Stomach smooth muscle (tissue), 2 donors: ENCODE measurements around the gene C4orf54.

ENCODE experiments used
- H3K27ac ChIP-seq: one replicate; pipeline ENCODE4 v1.7.0; 2013; ENCODE audit warnings: mild to moderate bottlenecking, low read length, inconsistent platforms
- H3K27me3 ChIP-seq, 2 donors: one replicate each; pipeline ENCODE4 v1.7.0; 2013; ENCODE audit warnings: low read length in 2 of 2; ENCODE audit not compliant: insufficient read depth in 2 of 2, control insufficient read depth in 1 of 2
- H3K36me3 ChIP-seq, 2 donors: one replicate each; pipeline ENCODE4 v1.7.0; 2013; ENCODE audit warnings: low read length in 2 of 2; ENCODE audit not compliant: control insufficient read depth in 2 of 2, insufficient read depth in 2 of 2
- H3K4me1 ChIP-seq: one replicate; pipeline ENCODE4 v1.7.0; 2013; ENCODE audit warnings: low read length; ENCODE audit not compliant: control insufficient read depth, insufficient read depth
- H3K4me3 ChIP-seq, 2 donors: one replicate each; pipeline ENCODE4 v1.7.0; 2013; ENCODE audit warnings: low read length in 2 of 2
- H3K9ac ChIP-seq, 2 donors: one replicate each; pipeline ENCODE4 v1.7.0; 2013; ENCODE audit warnings: low read length in 2 of 2, mild to moderate bottlenecking in 1 of 2
- H3K9me3 ChIP-seq, 2 donors: one replicate each; pipeline ENCODE4 v1.7.0; 2013; ENCODE audit warnings: low read length in 2 of 2; ENCODE audit not compliant: control insufficient read depth in 2 of 2
- donor health status: healthy.
- donor health status: Pancreatic carcinoma.

Gene C4orf54

DNA sequence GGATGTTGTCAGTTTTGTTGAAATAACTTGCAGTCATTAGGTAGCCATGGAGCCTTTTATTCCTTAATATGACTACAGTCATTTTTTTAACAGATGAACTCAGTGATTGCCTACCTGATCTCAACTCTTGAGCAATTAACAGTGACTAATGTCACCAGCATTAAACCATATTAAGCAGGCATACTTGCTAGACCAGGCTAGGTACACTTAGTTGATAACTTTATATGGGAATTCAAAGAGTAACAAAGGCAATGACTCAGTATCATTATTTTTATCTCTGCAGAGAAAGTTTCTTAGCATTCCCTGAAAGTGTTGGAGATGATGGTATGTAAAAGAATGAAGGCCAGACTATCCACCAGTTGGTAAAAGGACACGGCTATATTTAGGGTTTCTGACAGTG, at the start of gene C4orf54:
Gene C4orf54 (minus strand): TSS at position 31 of the 400 bp plus-strand sequence. CDS start 3,180 bp downstream, outside the sequence.
- H3K4me3 ChIP-seq: no peak within 1 kb of the TSS
- peaks cover 4% of the 10 kb centered on the region for H3K4me1 ChIP-seq
- H3K9me3 ChIP-seq: no peaks in the 10 kb centered on the region
- H3K27me3 ChIP-seq: no peaks in the 10 kb centered on the region
- H3K27ac ChIP-seq: peak within 1 kb of the TSS; percentile 32
- no peak within 1 kb of the TSS for H3K9ac ChIP-seq
- no peaks in the 10 kb centered on the region for H3K36me3 ChIP-seq

DNA sequence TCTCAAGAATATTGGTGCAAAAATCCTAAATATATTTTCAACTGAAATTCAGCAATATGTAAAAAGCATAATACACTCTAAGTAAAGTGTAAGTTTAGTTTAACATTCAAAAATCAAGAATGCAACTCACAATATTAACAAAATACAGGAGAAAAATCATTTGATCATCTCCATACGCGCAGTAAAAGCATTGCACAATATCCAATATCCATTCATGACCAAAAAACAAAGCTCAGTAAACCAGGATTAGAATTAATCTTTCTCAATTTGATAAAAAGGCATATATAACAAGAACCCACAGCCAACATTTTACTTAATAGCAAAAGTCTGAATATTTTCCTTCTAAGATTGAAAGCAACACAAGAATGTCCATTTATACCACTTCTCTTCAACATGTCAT, 48.3 kb upstream of the C4orf54 start:
- H3K9ac ChIP-seq: no peak overlapping the region
- no peak overlapping the region for H3K27ac ChIP-seq
- H3K4me3 ChIP-seq: no peak overlapping the region
- no peaks in the 10 kb centered on the region for H3K36me3 ChIP-seq
- no peaks in the 10 kb centered on the region for H3K27me3 ChIP-seq
- no peaks in the 10 kb centered on the region for H3K9me3 ChIP-seq
- H3K4me1 ChIP-seq: no peaks in the 10 kb centered on the region

DNA sequence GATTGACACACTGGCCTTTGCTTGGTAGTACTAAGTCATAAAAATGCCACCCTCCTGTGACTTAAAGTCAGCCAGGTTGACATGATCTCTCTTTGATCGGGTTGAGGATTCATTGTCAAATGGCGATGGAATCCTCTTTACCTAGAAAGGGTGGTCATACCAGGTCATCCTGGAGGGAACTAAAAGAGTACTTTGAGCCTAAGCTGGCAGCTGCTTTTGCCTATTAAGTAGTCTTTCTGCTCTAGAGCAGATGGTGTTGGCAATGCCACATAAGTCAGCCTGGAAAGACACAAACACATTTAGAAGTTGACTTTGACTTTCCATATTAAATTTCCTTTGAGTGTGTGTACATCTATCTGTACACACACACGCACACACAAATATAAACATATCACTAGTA, 39.2 kb upstream of the C4orf54 start:
- Histone ChIP-seq H3K36me3 (no peaks in the 10 kb centered on the region), H3K4me1 (no peaks in the 10 kb centered on the region), H3K4me3 (no peak overlapping the region), H3K9ac (no peak overlapping the region), H3K9me3 (peaks cover 0 to under 1% of the 10 kb centered on the region in 2 donors), H3K27me3 (no peaks in the 10 kb centered on the region), H3K27ac (no peak overlapping the region)

DNA sequence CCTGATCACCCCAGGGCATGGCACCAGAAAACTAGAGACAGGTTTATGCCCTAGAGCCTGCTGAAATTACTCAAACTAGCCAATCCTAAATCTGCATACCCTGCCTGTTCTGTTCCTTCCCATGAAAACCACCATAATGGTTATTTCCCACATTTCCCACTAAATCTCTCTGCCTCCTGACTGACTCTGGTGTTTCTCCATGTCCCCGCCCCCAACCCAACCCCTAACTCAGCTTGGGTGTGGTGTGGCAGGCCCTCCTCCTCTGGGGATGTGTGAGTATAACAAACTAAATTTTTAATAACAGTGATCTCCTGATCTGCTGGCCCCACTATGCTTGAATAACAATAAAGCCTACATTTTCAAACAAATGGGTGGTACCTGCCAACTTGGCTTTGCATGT, 35.5 kb upstream of the C4orf54 start:
- H3K27ac ChIP-seq: no peak overlapping the region
- no peak overlapping the region for H3K9ac ChIP-seq
- H3K4me3 ChIP-seq: no peak overlapping the region
- H3K9me3 ChIP-seq: peaks cover 0 to 11% of the 10 kb centered on the region in 2 donors
- no peaks in the 10 kb centered on the region for H3K4me1 ChIP-seq
- H3K36me3 ChIP-seq: no peaks in the 10 kb centered on the region
- H3K27me3 ChIP-seq: no peaks in the 10 kb centered on the region

DNA sequence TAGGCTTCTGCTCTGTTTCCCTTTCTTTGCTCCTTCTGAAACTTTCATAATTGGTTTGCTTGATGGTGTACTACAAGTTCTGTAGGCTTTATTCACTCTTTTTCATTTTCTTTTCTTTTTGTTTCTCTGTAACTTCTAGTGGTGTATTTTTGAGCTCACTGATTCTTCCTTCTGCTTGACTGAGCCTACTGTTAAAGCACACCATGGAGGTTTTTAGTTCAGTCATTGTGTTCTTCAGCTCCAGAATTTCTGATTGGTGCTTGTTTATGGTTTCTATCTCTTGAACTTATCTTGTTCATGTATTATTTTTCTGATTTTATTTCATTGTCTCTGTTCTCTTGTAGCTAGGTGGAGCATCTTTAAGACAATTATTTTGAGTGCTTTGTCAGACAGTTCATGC, 33.4 kb upstream of the C4orf54 start:
- Histone ChIP-seq H3K4me1 (no peaks in the 10 kb centered on the region), H3K36me3 (no peaks in the 10 kb centered on the region), H3K9me3 (peaks cover 0 to 11% of the 10 kb centered on the region in 2 donors), H3K27ac (no peak overlapping the region), H3K27me3 (no peaks in the 10 kb centered on the region), H3K4me3 (no peak overlapping the region), H3K9ac (no peak overlapping the region)

DNA sequence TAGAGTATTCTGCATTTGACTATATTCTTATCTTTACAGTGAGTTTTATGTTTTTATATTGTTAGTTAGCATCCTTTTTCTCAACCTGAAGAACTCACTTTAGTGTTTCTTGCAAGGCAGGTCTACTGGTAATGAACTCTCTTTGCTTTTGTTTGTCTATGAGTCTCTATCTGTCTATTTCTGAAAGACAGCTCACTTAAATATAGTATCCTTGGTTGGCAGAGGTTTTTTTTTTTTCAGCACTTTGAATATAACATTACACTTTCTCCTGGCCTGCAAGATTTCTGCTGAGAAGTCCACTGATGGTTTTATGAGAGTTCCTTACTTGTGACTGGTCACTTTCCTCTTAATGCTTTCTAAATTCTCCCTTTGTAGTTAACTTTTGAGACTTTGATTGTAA, 32.8 kb upstream of the C4orf54 start:
- no peaks in the 10 kb centered on the region for H3K36me3 ChIP-seq
- H3K27me3 ChIP-seq: no peaks in the 10 kb centered on the region
- H3K9me3 ChIP-seq: peaks cover 0 to 11% of the 10 kb centered on the region in 2 donors
- no peaks in the 10 kb centered on the region for H3K4me1 ChIP-seq
- H3K27ac ChIP-seq: no peak overlapping the region
- H3K4me3 ChIP-seq: no peak overlapping the region
- no peak overlapping the region for H3K9ac ChIP-seq

DNA sequence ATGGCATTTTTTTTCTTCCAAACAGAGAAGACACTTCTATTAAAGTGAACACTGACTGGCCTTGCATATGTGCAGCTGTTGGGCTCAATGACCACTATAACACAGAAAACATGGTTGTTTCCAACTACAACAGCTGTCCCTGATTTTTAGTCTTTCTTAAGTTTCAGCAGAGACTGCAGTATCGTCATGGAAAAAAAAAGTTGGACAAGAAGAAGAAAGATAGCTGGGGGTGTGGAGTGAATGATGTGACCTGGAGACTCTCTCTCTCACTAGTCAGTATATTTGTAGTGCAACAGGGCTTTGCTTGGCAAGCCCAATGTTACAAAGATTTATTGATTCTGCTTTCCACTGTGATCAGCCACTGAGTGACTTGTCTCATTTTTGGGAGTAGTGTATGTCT, 29.5 kb upstream of the C4orf54 start:
- Histone ChIP-seq H3K9ac (no peak overlapping the region), H3K27me3 (no peaks in the 10 kb centered on the region), H3K4me1 (no peaks in the 10 kb centered on the region), H3K27ac (no peak overlapping the region), H3K4me3 (no peak overlapping the region), H3K9me3 (peaks cover 0 to 11% of the 10 kb centered on the region in 2 donors), H3K36me3 (no peaks in the 10 kb centered on the region)

DNA sequence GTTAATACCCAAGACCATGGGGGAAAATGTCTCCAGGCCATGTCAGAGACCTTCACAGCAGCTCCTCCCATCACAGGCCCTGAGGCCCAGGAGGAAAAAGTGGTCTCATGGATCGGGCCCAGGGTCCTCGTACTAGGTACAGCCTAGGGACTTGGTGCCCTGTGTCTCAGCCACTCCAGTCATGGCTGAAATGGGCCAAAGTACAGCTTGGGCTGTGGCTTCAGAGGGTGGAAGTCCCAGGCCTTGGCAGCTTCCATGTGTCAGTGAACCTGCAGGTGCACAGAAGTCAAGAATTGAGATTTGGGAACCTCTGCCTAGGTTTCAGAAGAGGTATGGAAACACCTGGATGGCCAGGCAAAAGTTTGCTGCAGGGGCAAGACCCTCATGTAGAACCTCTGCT, 27.6 kb upstream of the C4orf54 start:
- H3K27me3 ChIP-seq: no peaks in the 10 kb centered on the region
- H3K4me3 ChIP-seq: no peak overlapping the region
- no peaks in the 10 kb centered on the region for H3K4me1 ChIP-seq
- H3K9me3 ChIP-seq: no peaks in the 10 kb centered on the region
- no peak overlapping the region for H3K27ac ChIP-seq
- H3K36me3 ChIP-seq: no peaks in the 10 kb centered on the region
- no peak overlapping the region for H3K9ac ChIP-seq

DNA sequence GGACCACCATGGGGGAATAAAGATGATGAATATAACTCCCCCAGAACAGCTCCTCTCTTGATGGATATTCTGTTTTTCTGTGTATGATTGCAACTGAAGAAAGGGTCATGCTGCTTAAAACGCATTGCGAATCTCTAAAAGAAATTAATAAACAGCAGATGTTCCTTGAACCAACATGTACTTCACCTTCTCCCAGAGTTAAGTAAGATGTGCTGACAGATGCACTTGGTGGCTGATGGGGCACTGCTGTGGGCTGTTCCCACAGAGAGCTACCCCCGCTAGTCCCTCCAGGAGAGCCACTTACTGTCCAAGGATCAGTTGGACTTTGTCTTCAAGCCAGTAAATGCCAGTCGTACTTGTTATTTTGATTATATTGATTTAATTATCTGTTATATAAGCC, 26.3 kb upstream of the C4orf54 start:
- Histone ChIP-seq H3K27me3 (no peaks in the 10 kb centered on the region), H3K9me3 (no peaks in the 10 kb centered on the region), H3K4me3 (no peak overlapping the region), H3K9ac (no peak overlapping the region), H3K27ac (no peak overlapping the region), H3K4me1 (peaks cover 6% of the 10 kb centered on the region), H3K36me3 (no peaks in the 10 kb centered on the region)

DNA sequence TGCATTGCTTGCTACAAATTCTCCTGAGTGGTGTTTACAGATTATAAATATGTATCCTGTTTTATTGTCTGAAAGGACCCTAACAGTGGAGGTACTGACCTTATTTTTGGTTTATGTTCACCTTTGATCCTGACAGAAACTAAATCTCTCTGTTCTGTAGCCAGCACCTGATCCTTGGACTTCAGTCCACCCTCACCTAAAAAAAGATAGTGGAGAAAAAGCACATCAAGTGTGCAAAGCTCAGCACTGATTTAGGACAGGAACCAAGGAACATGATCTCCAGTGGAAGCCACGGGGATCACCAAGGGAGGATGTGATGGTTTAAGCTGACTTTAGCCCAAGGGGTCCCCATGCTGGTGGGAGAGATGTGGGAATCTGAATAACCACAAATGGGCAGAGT, 22.3 kb upstream of the C4orf54 start:
- Histone ChIP-seq H3K4me1 (peaks cover 6% of the 10 kb centered on the region), H3K27me3 (no peaks in the 10 kb centered on the region), H3K9ac (no peak overlapping the region), H3K27ac (no peak overlapping the region), H3K36me3 (no peaks in the 10 kb centered on the region), H3K4me3 (no peak overlapping the region), H3K9me3 (no peaks in the 10 kb centered on the region)

DNA sequence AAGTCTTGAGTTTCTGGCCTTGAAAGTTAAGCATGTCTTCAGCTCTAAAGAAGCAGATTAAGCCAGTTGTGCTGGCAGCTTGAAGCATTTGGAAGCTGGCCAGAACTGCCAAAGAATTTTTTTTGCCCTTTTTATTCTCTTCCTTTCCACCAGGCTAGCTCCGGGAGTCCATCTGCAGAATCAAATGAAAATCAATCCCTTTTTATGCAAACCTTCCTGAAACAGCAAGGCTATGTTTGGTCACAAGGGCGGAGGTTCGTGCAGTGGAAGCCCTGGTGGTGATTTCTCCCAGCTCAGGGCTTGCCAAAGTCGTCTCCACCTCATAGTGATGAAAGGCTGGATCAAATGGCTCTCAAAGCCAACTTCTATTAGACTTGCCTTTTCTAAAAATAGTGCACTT, 21.6 kb upstream of the C4orf54 start:
- Histone ChIP-seq H3K4me1 (peaks cover 6% of the 10 kb centered on the region), H3K4me3 (no peak overlapping the region), H3K27me3 (no peaks in the 10 kb centered on the region), H3K9me3 (no peaks in the 10 kb centered on the region), H3K36me3 (no peaks in the 10 kb centered on the region), H3K27ac (no peak overlapping the region), H3K9ac (no peak overlapping the region)
